ENCODE results near the gene PIGL.

PIGL gene

DNA sequence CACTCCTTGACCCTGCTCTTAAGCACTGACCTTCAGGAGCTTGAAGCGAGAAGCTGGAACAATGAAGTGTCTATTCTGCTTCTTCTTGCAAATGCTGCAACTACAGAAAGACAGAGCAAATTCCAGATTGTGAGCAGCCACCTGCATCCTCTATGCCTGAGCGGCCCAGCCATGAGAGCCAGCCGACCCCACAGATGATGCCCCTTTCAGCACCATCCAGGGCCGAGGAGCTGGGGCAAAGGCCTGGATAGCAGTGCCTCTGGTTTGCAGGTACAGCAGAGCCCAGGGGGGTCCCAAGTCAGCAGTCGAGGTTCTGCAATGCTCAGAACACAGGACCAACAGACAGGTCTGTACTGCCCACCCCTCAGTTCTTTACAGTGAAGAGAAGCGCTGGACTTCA is 131.6 kb downstream of the PIGL start:
- TF ChIP-seq, protein P1, sequence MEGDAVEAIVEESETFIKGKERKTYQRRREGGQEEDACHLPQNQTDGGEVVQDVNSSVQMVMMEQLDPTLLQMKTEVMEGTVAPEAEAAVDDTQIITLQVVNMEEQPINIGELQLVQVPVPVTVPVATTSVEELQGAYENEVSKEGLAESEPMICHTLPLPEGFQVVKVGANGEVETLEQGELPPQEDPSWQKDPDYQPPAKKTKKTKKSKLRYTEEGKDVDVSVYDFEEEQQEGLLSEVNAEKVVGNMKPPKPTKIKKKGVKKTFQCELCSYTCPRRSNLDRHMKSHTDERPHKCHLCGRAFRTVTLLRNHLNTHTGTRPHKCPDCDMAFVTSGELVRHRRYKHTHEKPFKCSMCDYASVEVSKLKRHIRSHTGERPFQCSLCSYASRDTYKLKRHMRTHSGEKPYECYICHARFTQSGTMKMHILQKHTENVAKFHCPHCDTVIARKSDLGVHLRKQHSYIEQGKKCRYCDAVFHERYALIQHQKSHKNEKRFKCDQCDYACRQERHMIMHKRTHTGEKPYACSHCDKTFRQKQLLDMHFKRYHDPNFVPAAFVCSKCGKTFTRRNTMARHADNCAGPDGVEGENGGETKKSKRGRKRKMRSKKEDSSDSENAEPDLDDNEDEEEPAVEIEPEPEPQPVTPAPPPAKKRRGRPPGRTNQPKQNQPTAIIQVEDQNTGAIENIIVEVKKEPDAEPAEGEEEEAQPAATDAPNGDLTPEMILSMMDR (IDR thresholded peaks at IDR 0.05): no peak
- no peak for TF ChIP-seq ZFX (IDR thresholded peaks at IDR 0.05; ENCODE audit: borderline replicate concordance)
- H3K27ac ChIP-seq: no peak overlapping the region

DNA sequence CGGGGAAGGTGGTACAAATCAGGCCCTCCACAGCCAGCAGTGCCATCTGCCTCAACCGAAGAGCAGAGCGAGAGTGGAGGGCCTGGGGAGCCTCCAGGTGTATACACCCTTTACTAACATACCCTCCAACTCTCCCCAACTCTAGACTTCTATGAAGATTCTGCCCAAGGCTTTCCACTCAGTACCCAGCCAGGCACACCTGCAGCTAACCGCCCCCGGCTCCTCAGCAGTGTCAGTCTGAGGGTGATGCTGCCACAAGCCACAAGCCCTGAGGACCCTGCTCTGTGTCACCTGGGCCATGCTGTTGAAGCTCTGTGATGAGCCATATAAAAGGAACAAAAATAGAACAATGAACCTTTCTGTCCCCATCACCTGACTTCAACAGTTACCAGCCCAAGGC is 132.4 kb downstream of the PIGL start:
- H3K27ac ChIP-seq: no peak overlapping the region
- TF ChIP-seq, protein P1 (IDR thresholded peaks at IDR 0.05): no peak
- no peak for TF ChIP-seq ZFX (IDR thresholded peaks at IDR 0.05; ENCODE audit: borderline replicate concordance)

DNA sequence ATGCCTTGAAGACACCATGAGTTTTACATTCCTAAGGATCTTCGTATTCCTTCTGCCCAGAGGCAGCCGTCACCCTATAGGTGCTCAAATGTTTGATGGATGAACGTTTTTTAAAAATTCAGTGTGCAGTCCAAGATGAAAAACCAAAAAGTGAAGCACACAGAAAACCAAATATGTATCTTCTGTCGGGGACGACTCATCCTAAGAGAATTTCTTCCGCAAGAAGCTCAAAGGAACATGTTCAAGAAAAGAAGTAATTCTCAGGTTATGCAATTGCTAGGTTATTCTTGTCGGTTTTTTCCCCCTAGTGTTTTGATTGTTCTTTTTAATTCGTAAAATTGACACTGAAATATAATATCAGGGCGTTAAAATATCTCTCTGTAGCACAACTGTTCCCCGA is 134.8 kb downstream of the PIGL start:
- peak overlapping the region; percentile 78 for H3K27ac ChIP-seq
- TF ChIP-seq ZFX (IDR thresholded peaks at IDR 0.05; ENCODE audit: borderline replicate concordance): no peak
- TF ChIP-seq, protein P1 (IDR thresholded peaks at IDR 0.05): no peak

DNA sequence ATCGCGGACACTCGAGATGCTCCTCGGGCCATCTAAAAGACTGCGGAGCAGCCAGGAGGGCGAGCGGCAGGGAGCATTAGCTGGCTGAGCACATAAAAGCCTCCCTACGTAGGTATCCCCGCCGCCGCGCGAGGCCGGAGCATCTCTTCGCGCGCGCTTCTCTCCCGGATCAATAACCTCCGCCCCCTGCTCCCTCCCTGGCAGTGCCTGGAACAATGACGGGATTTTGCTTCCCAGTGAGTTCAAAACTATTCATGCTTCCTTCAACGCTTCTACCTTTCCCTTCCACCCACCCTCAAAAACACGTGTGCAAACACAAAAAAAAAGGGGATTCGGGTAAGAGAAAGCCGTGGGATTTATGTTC is 135.3 kb downstream of the PIGL start:
- peak overlapping the region; percentile 78 for H3K27ac ChIP-seq
- no peak for TF ChIP-seq ZFX (IDR thresholded peaks at IDR 0.05; ENCODE audit: borderline replicate concordance)
- TF ChIP-seq, protein P1 (IDR thresholded peaks at IDR 0.05): no peak

DNA sequence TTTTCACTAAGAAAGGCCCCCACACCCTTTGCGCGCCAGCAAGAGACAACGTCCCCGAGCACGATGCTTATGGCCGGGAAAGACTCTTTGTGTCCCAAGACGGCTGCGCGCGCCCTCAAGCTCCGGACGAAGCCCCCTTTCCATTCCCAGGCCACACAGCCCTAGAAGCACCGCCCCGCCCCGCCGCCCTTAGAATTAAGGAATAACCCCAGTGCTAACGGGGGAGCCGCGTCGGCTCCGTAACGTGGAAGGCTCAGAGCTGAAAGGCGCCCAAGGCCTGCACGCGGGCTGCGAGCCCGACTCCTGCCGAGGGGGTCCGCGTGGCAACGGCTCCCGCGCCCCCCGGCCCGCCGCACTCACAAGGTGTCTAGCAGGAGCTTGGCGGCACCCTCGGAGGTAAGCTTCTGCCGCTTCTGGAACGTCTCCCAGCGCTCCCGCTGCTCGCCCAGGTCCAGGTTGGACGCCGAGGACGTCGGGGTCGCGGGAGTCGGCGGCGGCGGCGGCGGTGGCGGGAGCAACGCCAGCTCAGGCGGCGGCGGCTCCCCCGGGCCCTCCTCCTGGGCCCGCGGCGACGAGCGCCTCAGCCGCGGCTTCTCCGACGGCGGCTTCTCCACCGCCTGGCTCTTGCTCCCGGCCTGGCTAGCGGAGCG is 135.8 kb downstream of the PIGL start:
- peak overlapping the region; percentile 78 for H3K27ac ChIP-seq
- TF ChIP-seq ZFX (IDR thresholded peaks at IDR 0.05; ENCODE audit: borderline replicate concordance): no peak
- TF ChIP-seq, protein P1 (IDR thresholded peaks at IDR 0.05): no peak

DNA sequence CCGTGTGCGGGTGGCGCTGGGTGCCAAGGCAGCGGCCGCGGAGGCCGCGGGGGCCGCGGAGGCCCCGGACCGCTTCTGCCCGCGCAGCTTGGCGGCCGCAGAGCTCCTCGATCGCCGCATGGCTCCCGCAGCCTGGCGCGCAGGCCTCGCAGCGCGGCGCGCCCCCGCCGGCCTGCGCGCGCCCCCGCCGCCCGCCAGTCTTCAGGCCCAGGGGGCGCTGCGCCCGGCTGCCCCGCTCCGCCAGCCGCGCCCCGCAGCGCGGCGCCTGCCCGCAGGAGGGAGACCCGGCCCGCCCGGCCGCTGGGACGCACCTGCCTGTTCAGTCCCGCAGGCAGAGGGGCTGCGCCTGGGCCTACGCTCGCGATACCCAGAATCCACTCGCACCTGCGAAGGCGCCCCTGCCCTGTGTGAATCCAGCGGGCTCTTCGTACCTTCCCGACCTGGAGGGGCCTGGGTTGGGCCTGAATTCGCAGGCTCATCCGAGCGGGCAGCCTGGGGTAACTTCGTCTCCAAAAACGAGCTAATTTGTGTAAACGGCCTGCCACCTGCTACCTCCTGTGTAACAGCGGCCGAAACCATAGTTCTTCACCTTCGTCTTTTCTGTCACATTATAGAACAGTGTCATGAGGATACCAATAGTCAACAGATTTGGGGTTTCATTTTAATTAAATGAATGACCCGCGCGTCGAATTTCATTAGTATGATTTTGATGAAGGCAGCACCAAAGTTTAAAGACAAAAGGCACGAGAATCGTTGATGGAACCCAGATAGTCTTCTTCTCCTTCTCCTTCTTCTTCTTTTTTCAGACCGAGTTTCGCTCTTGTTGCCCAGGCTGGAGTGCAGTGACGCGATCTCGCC is 136.5 kb downstream of the PIGL start, which contains the start of gene CENPV:
Gene CENPV (minus strand): TSS at position 153 of the 858 bp plus-strand sequence. CDS start 33 bp downstream, at position 120.
- TF ChIP-seq ZFX (IDR thresholded peaks at IDR 0.05; ENCODE audit: borderline replicate concordance): no peak
- TF ChIP-seq, protein P1 (IDR thresholded peaks at IDR 0.05): peak; percentile 77
- H3K27ac ChIP-seq: peak within 1 kb of the TSS; percentile 78

DNA sequence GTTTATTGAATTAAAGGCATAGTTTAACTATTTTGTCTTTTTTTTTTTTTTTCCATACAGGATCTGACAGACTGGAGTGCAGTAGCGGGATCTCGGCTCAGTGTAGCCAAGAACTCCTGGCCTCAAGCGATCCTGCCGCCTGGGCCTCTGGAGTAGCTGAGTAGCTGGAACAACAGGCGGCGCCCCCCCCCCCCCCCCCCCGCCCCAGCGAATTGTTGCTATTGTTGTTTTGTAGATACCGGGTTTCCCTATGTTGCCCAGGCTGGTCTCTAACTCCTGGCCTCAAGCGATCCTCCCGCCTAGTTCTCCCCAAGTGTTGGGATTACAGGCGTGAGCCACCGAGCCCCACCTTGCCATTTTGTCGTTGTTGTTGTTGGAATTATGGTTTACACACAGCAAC is 137.6 kb downstream of the PIGL start:
- no peak overlapping the region for H3K27ac ChIP-seq
- TF ChIP-seq, protein P1 (IDR thresholded peaks at IDR 0.05): no peak
- TF ChIP-seq ZFX (IDR thresholded peaks at IDR 0.05; ENCODE audit: borderline replicate concordance): no peak
